SU-DHL-6 (cell line): ENCODE data around the gene SDCCAG8.

Source experiments
- EZH2phosphoT487 ChIP-seq: fragments of 200-600 bp; sonication (generic), shearing (Covaris generic); conservative IDR thresholded peaks from 2 replicates; pipeline ENCODE4 v1.6.1; 2018; ENCODE audit warnings: mild to moderate bottlenecking, antibody characterized with exemption, low read length, moderate library complexity, mixed read lengths
- TF ChIP-seq, protein P1 (sequence below): fragments of 200-600 bp; sonication (generic); IDR thresholded peaks from one replicate; pipeline ENCODE4 v1.5.1; 2017; ENCODE audit warnings: antibody characterized with exemption, mild to moderate bottlenecking, low read length, moderate library complexity; ENCODE audit not compliant: insufficient read depth, poor library complexity, severe bottlenecking

DNA sequence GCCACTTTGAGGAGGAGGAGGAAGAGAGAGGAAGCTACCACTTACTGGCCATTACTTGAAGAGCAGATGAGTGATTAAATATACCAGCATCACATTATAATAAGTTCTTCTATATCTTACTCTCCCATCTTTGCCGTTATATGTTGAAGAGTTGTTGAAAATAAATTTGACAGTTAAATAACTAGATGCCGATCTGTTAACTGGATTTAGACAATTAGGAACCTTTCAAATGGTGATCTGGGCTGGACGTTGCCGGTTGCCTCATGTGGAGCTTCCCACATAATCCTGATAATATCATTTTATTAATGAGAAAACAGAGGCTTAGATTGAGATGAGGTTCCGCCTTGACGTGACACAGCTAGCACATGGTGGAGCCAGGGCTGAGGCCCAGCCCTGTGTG lies 147.0 kb downstream of the SDCCAG8 start:
- TF ChIP-seq, protein P1, sequence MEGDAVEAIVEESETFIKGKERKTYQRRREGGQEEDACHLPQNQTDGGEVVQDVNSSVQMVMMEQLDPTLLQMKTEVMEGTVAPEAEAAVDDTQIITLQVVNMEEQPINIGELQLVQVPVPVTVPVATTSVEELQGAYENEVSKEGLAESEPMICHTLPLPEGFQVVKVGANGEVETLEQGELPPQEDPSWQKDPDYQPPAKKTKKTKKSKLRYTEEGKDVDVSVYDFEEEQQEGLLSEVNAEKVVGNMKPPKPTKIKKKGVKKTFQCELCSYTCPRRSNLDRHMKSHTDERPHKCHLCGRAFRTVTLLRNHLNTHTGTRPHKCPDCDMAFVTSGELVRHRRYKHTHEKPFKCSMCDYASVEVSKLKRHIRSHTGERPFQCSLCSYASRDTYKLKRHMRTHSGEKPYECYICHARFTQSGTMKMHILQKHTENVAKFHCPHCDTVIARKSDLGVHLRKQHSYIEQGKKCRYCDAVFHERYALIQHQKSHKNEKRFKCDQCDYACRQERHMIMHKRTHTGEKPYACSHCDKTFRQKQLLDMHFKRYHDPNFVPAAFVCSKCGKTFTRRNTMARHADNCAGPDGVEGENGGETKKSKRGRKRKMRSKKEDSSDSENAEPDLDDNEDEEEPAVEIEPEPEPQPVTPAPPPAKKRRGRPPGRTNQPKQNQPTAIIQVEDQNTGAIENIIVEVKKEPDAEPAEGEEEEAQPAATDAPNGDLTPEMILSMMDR = no peak
- TF ChIP-seq EZH2phosphoT487 = no peak
